CD14-positive monocyte (primary cell): ENCODE measurements around the gene SHD. TPM values are rescaled to one million over a fixed set of nuclear protein-coding genes. Genes with fewer than 3 reads are reported as not detected.

Source experiments
- DNase-seq, 3 donors: peaks; one replicate each; pipeline ENCODE4 v3.0.0-alpha.2; 2011 to 2022
- H2AFZ ChIP-seq: 2 replicates; pipeline ENCODE4 v1.6.0; 2012; ENCODE audit warnings: mild to moderate bottlenecking, low read depth, low read length, inconsistent platforms; ENCODE audit not compliant: insufficient read depth, poor library complexity, severe bottlenecking
- H3K27ac ChIP-seq, 2 donors: 1 replicate in 1 of 2; 2 replicates in 1 of 2; pipeline ENCODE4 v1.5.1; 2012 to 2013; ENCODE audit warnings: low read length in 2 of 2, control low read depth in 1 of 2, inconsistent platforms in 1 of 2, low read depth in 1 of 2, mild to moderate bottlenecking in 1 of 2
- H3K27me3 ChIP-seq, 2 donors: one replicate each; pipeline versions ENCODE4 v1.6.0 to v1.6.1; 2011 to 2013; ENCODE audit warnings: low read length in 2 of 2; ENCODE audit not compliant: control insufficient read depth in 2 of 2, insufficient read depth in 2 of 2
- H3K36me3 ChIP-seq, 2 donors: replicated peaks in 1 of 2; 1 replicate in 1 of 2; 2 replicates in 1 of 2; pipeline versions ENCODE4 v1.5.1 to v1.6.1; 2012 to 2013; ENCODE audit warnings: low read length in 2 of 2, control low read depth in 1 of 2, inconsistent platforms in 1 of 2, mild to moderate bottlenecking in 1 of 2; ENCODE audit not compliant: insufficient read depth in 2 of 2, control insufficient read depth in 1 of 2
- H3K4me1 ChIP-seq, 2 donors: 1 replicate in 1 of 2; 2 replicates in 1 of 2; pipeline versions ENCODE4 v1.5.1 to v1.6.1; 2012 to 2013; ENCODE audit warnings: low read length in 2 of 2, control low read depth in 1 of 2, inconsistent platforms in 1 of 2, mild to moderate bottlenecking in 1 of 2, moderate library complexity in 1 of 2; ENCODE audit not compliant: insufficient read depth in 2 of 2, control insufficient read depth in 1 of 2
- H3K4me2 ChIP-seq: replicated peaks from 2 replicates; pipeline ENCODE3; 2012; ENCODE audit warnings: low read length, moderate library complexity, mild to moderate bottlenecking; ENCODE audit not compliant: poor library complexity, severe bottlenecking; ENCODE audit errors: extremely low read depth
- H3K4me3 ChIP-seq, 3 experiments: fragments of 200-600 bp in 1 of 3; sonication (generic) in 1 of 3; replicated peaks in 1 of 3; 1 replicate in 2 of 3; 2 replicates in 1 of 3; pipeline ENCODE4 v1.5.1; 2011 to 2013; ENCODE audit warnings: low read length in 3 of 3, mild to moderate bottlenecking in 3 of 3, control low read depth in 2 of 3, low read depth in 2 of 3, inconsistent platforms in 1 of 3, moderate library complexity in 1 of 3
- H3K79me2 ChIP-seq: 2 replicates; pipeline ENCODE4 v1.6.0; 2012; ENCODE audit warnings: mild to moderate bottlenecking, control low read depth, inconsistent platforms, low read length, moderate library complexity; ENCODE audit not compliant: insufficient read depth
- H3K9ac ChIP-seq: 2 replicates; pipeline ENCODE4 v1.6.0; 2017; ENCODE audit warnings: low read length, mild to moderate bottlenecking; ENCODE audit not compliant: insufficient read depth, poor library complexity, severe bottlenecking
- H3K9me3 ChIP-seq, 2 donors: replicated peaks in 1 of 2; 1 replicate in 1 of 2; 2 replicates in 1 of 2; pipeline versions ENCODE4 v1.5.1 to v1.6.1; 2012 to 2013; ENCODE audit warnings: low read length in 2 of 2, control low read depth in 1 of 2; ENCODE audit not compliant: control insufficient read depth in 1 of 2, insufficient read depth in 1 of 2
- H4K20me1 ChIP-seq: 2 replicates; pipeline ENCODE4 v1.6.0; 2012; ENCODE audit warnings: mild to moderate bottlenecking, low read length, control low read depth, moderate library complexity; ENCODE audit not compliant: insufficient read depth
- H3K27ac Mint-ChIP-seq, 7 donors: one replicate each; pipeline ENCODE4 v1.8.0; 2020; ENCODE audit warnings: mild to moderate bottlenecking in 7 of 7, mixed read lengths in 7 of 7, moderate library complexity in 6 of 7, inconsistent platforms in 2 of 7
- H3K27me3 Mint-ChIP-seq, 3 donors: one replicate each; pipeline ENCODE4 v1.8.0; 2021 to 2022; ENCODE audit warnings: low read depth in 3 of 3, mild to moderate bottlenecking in 3 of 3, mixed read lengths in 3 of 3, moderate library complexity in 3 of 3, inconsistent platforms in 1 of 3
- H3K36me3 Mint-ChIP-seq, 2 donors: one replicate each; pipeline ENCODE4 v1.8.0; 2020; ENCODE audit warnings: mixed read lengths in 2 of 2, inconsistent platforms in 1 of 2, mild to moderate bottlenecking in 1 of 2
- H3K4me1 Mint-ChIP-seq: one replicate; pipeline ENCODE4 v1.8.0; 2020; ENCODE audit warnings: mild to moderate bottlenecking, mixed read lengths
- H3K4me3 Mint-ChIP-seq, 2 donors: one replicate each; pipeline ENCODE4 v1.8.0; 2020; ENCODE audit warnings: mild to moderate bottlenecking in 2 of 2, mixed read lengths in 2 of 2, moderate library complexity in 1 of 2
- H3K9me3 Mint-ChIP-seq, 7 donors: one replicate each; pipeline ENCODE4 v1.8.0; 2020 to 2022; ENCODE audit warnings: mixed read lengths in 7 of 7, mild to moderate bottlenecking in 6 of 7, moderate library complexity in 6 of 7, inconsistent platforms in 2 of 7
- CTCF ChIP-seq: fragments of 200-600 bp; IDR thresholded peaks from one replicate; pipeline ENCODE4 v1.8.0; 2022; ENCODE audit warnings: antibody characterized with exemption, mild to moderate bottlenecking
- WGBS: methylation state at CpG from one replicate; pipeline ENCODE4 v1.1.5; 2013; ENCODE audit warnings: missing lambda C conversion rate; ENCODE audit not compliant: insufficient coverage; 5-methylcytosine and 5-hydroxymethylcytosine counted together
- intact Hi-C, 2 donors: fragments of 100-400 bp; cut with micrococcal nuclease; formaldehyde crosslinking; loops; one replicate each; pipeline versions ENCODE4 v1.15.0 to v1.15.1; 2023
- polyA plus RNA-seq, 3 donors: library from polyadenylated mRNA; depleted of rRNA in 1 of 3; unstranded in 2 of 3; stranded (reverse) in 1 of 3; fragments of 300-500 nt in 2 of 3; fragments of >200 nt in 1 of 3; fragmentation: Illumina TruSeq in 2 of 3; gene quantifications; 1 replicate in 2 of 3; 2 replicates in 1 of 3; pipeline ENCODE4 v1.2.3, GENCODE V29; 2012 to 2021

Gene SHD
- polyA plus RNA-seq, 3 donors: not detected

DNA sequence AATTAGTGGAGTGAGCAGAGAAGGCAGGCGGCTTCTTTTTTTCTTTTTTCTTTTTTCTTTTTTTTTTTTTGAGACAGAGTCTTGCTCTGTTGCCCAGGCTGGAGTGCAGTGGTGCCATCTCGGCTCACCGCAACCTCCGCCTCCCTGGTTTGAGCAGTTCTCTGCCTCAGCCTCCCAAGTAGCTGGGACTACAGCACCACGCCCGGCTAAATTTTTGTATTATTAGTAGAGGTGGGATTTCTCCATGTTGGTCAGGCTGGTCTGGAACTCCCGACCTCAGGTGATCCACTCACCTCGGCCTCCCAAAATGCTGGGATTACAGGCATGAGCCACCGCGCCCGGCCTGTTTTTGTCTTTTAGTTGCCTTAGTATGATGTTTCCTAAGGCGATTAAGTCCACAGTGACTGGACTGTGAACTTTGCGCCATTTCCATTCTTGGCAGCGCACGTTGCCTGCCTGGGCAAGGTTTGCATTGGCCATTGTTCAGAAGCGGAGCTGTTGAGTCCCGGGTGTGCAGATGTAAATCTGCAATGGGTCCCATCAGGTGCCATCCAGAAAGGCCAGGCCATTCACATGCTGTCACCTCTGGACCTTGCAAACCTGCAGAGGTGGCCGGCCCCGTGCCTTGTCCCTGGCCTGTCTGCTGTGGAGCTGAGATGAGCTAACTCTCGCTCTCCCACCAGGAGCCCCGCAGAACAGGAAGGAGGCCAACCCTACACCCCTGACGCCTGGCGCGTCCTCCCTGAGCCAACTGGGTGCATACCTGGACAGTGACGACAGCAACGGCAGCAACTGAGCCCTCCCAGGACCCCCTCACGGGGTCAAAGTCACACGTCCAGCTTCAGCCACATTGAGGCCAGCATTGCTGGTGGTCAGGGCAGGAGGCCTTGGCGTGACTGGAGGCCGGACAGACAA lies 10.9 kb upstream of the SHD start:
- Histone ChIP-seq H2AFZ (no peak overlapping the region), H3K4me1 (peaks cover 9 to 10% of the 10 kb centered on the region in 2 donors), H3K4me3 (no peak overlapping the region), H3K9ac (no peak overlapping the region), H3K4me2 (no peak overlapping the region), H4K20me1 (peaks cover 9% of the 10 kb centered on the region), H3K9me3 (no peaks in the 10 kb centered on the region), H3K36me3 (peaks cover 37 to 67% of the 10 kb centered on the region in 2 donors), H3K27ac (no peak overlapping the region), H3K27me3 (no peaks in the 10 kb centered on the region), H3K79me2 (no peaks in the 10 kb centered on the region)
- H3K9me3 Mint-ChIP-seq: peaks cover 0 to 4% (median 2%) of the 10 kb centered on the region in 7 donors
- H3K36me3 Mint-ChIP-seq: peaks cover 49 to 82% of the 10 kb centered on the region in 2 donors
- no peak overlapping the region for H3K27ac Mint-ChIP-seq
- TF ChIP-seq CTCF: peak; percentile 56
- peaks cover 0 to 3% (median 2%) of the 10 kb centered on the region in 3 donors for H3K27me3 Mint-ChIP-seq
- DNase-seq: no peak
- H3K4me1 Mint-ChIP-seq: peaks cover 12% of the 10 kb centered on the region
- 83% methylated on average over 24 of the region's 30 CpGs for WGBS
- no peak overlapping the region for H3K4me3 Mint-ChIP-seq
- intact Hi-C loops: loop anchor here (2.0 to 10.0 kb wide), 3 partner anchors 84 to 257 kb away; no protein-coding TSS in a partner anchor

DNA sequence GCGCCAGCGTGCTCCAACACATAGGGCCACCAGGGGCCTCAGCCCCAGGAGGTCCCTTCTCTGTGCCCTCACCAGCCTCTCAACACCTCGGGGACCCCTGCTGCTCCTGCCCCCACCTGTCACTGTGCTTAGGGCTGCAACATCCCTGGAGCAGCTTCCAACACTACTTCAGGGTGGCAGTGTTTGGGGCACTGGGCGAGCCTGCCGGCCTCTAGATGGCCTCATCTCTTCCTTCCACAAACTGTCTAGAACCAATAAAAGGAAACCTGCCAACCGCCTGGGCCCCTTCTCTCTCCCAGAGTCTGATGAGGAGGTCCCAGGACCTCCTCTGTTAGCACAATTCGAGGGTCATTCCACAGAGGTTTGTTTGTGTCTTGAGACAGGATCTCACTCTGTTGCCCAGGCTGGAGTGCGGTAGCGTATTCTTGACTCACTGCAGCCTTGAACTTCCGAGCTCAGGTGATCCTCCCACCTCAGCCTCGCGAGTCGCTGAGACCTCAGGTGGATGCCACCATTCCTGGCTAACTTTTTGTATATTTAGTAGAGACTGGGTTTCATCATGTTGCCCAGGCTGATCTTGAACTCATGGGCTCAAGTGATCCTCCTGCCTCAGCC lies 10.1 kb upstream of the SHD start:
- H3K9me3 ChIP-seq: no peaks in the 10 kb centered on the region
- no peaks in the 10 kb centered on the region for H3K79me2 ChIP-seq
- H3K9ac ChIP-seq: no peak overlapping the region
- TF ChIP-seq CTCF: no peak
- H3K36me3 ChIP-seq: peaks cover 34 to 63% of the 10 kb centered on the region in 2 donors
- no peak overlapping the region for H3K27ac Mint-ChIP-seq
- H3K4me3 ChIP-seq: no peak overlapping the region
- H3K27me3 ChIP-seq: no peaks in the 10 kb centered on the region
- DNase-seq: no peak
- H3K4me3 Mint-ChIP-seq: no peak overlapping the region
- peaks cover 9% of the 10 kb centered on the region for H4K20me1 ChIP-seq
- intact Hi-C loops: loop anchor here in 1 of 2 donors (5.0 to 10.0 kb wide), 2 partner anchors 83 to 256 kb away; no protein-coding TSS in a partner anchor
- H3K36me3 Mint-ChIP-seq: peaks cover 44 to 75% of the 10 kb centered on the region in 2 donors
- H3K4me1 ChIP-seq: peaks cover 9 to 10% of the 10 kb centered on the region in 2 donors
- peaks cover 10% of the 10 kb centered on the region for H3K4me1 Mint-ChIP-seq
- H3K27me3 Mint-ChIP-seq: peaks cover 0 to 3% (median 2%) of the 10 kb centered on the region in 3 donors
- no peak overlapping the region for H3K4me2 ChIP-seq
- WGBS: 88% methylated on average over 13 of the region's 13 CpGs
- H3K9me3 Mint-ChIP-seq: peaks cover 0 to 4% (median 2%) of the 10 kb centered on the region in 7 donors
- no peak overlapping the region for H2AFZ ChIP-seq
- H3K27ac ChIP-seq: no peak overlapping the region
